ENCODE results near the gene CEP350. TPM values are rescaled to one million over a fixed set of nuclear protein-coding genes. Genes with fewer than 3 reads are reported as not detected.
A peak's percentile ranks its signal among the peaks of the same experiment; 100 is the strongest.
"Not testable (repeated sequence)": the region's sequence is repeated elsewhere in the genome, so short reads cannot be mapped to it uniquely, and the experiment has no call there.

Gene CEP350
- total RNA-seq, 1 donor from 2014 or later: 42.2 TPM

- no peaks in the 10 kb centered on the region for H3K36me3 Mint-ChIP-seq (ENCODE audit: unreplicated experiment)
- no peaks in the 10 kb centered on the region for H3K9me3 Mint-ChIP-seq (ENCODE audit: unreplicated experiment)
- no peak for TF ChIP-seq CTCF (IDR thresholded peaks at IDR 0.05)
- DNase-seq (ENCODE audit: extremely low spot score, unreplicated experiment): no peak
- peaks cover 28% of the 10 kb centered on the region for H3K4me1 Mint-ChIP-seq (ENCODE audit: unreplicated experiment)
- peak overlapping the region; percentile 91 for H3K27ac Mint-ChIP-seq (ENCODE audit: unreplicated experiment)
- H3K27me3 Mint-ChIP-seq (ENCODE audit: unreplicated experiment): no peaks in the 10 kb centered on the region
- peak overlapping the region; percentile 87 for H3K4me3 Mint-ChIP-seq (ENCODE audit: unreplicated experiment)
Measured at GRCh38 chr1:179955731-179956130, 1.1 kb downstream of the CEP350 start.

- TF ChIP-seq CTCF (IDR thresholded peaks at IDR 0.05): no peak
- Mint-ChIP-seq H3K27ac (ENCODE audit: unreplicated experiment) (no peak overlapping the region), H3K9me3 (ENCODE audit: unreplicated experiment) (peaks cover 3% of the 10 kb centered on the region), H3K4me1 (ENCODE audit: unreplicated experiment) (peaks cover 29% of the 10 kb centered on the region), H3K4me3 (ENCODE audit: unreplicated experiment) (no peak overlapping the region), H3K27me3 (ENCODE audit: unreplicated experiment) (no peaks in the 10 kb centered on the region), H3K36me3 (ENCODE audit: unreplicated experiment) (peaks cover 7% of the 10 kb centered on the region)
- no peak for DNase-seq (ENCODE audit: extremely low spot score, unreplicated experiment)
Measured at GRCh38 chr1:179958359-179958758, 3.7 kb downstream of the CEP350 start.

- not testable (repeated sequence) for H3K4me3 Mint-ChIP-seq (ENCODE audit: unreplicated experiment); H3K27me3 Mint-ChIP-seq (ENCODE audit: unreplicated experiment); H3K27ac Mint-ChIP-seq (ENCODE audit: unreplicated experiment); H3K9me3 Mint-ChIP-seq (ENCODE audit: unreplicated experiment); DNase-seq (ENCODE audit: extremely low spot score, unreplicated experiment)
- Mint-ChIP-seq H3K36me3 (ENCODE audit: unreplicated experiment) (peaks cover 10% of the 10 kb centered on the region), H3K4me1 (ENCODE audit: unreplicated experiment) (peaks cover 21% of the 10 kb centered on the region)
Measured at GRCh38 chr1:179962168-179962567, 7.6 kb downstream of the CEP350 start.

- H3K27me3 Mint-ChIP-seq (ENCODE audit: unreplicated experiment): no peaks in the 10 kb centered on the region
- TF ChIP-seq CTCF (IDR thresholded peaks at IDR 0.05): no peak
- no peak for DNase-seq (ENCODE audit: extremely low spot score, unreplicated experiment)
- H3K4me3 Mint-ChIP-seq (ENCODE audit: unreplicated experiment): no peak overlapping the region
- peaks cover 39% of the 10 kb centered on the region for H3K4me1 Mint-ChIP-seq (ENCODE audit: unreplicated experiment)
- H3K9me3 Mint-ChIP-seq (ENCODE audit: unreplicated experiment): peaks cover 10% of the 10 kb centered on the region
- no peak overlapping the region for H3K27ac Mint-ChIP-seq (ENCODE audit: unreplicated experiment)
- peaks cover 15% of the 10 kb centered on the region for H3K36me3 Mint-ChIP-seq (ENCODE audit: unreplicated experiment)
Measured at GRCh38 chr1:179966551-179966950, 11.9 kb downstream of the CEP350 start.

- peaks cover 6% of the 10 kb centered on the region for H3K9me3 Mint-ChIP-seq (ENCODE audit: unreplicated experiment)
- H3K27me3 Mint-ChIP-seq (ENCODE audit: unreplicated experiment): no peaks in the 10 kb centered on the region
- no peak for TF ChIP-seq CTCF (IDR thresholded peaks at IDR 0.05)
- H3K27ac Mint-ChIP-seq (ENCODE audit: unreplicated experiment): no peak overlapping the region
- peaks cover 8% of the 10 kb centered on the region for H3K36me3 Mint-ChIP-seq (ENCODE audit: unreplicated experiment)
- H3K4me3 Mint-ChIP-seq (ENCODE audit: unreplicated experiment): no peak overlapping the region
- no peak for DNase-seq (ENCODE audit: extremely low spot score, unreplicated experiment)
- peaks cover 48% of the 10 kb centered on the region for H3K4me1 Mint-ChIP-seq (ENCODE audit: unreplicated experiment)
Measured at GRCh38 chr1:179968284-179968993, 13.8 kb downstream of the CEP350 start.

All from osteocyte (in vitro differentiated cells).